ENCODE measurements around the gene LRMDA. TPM values are rescaled to one million over a fixed set of nuclear protein-coding genes. Genes with fewer than 3 reads are reported as not detected.

Gene LRMDA
- total and polyA plus RNA-seq, 2 of the 8 experiments (the other 6 are each of a cell fraction or from before 2014, with no cell fraction given): 0.86 to 2.8 TPM

GRCh38 chr10:76436981-76437380 lies 1005.6 kb downstream of the LRMDA start:
- ChIA-PET POLR2A (ENCODE audit: partially characterized antibody) (no interaction called here), CTCF (ENCODE audit: partially characterized antibody) (no interaction called here)
- Histone ChIP-seq H3K27me3 (replicated peaks in 1 of 4; ENCODE audit: control insufficient read depth in 3 of 4, extremely low read depth in 1 of 4, insufficient read depth in 3 of 4, low read length in 3 of 4) (no peaks in the 10 kb centered on the region), H2AFZ (ENCODE audit: low read length) (no peak overlapping the region), H2AK5ac (ENCODE audit: low read depth, low read length) (no peak overlapping the region), H2BK15ac (ENCODE audit: low read length) (no peak overlapping the region), H3K18ac (ENCODE audit: extremely low read depth, low read length) (no peak overlapping the region), H4K5ac (ENCODE audit: insufficient read length, low read depth, low read length) (no peak overlapping the region), H2BK20ac (ENCODE audit: low read length) (no peak overlapping the region), H2BK120ac (replicated peaks; ENCODE audit: low read depth, low read length) (no peak overlapping the region), H4K20me1 (replicated peaks in 1 of 2; ENCODE audit: control insufficient read depth in 1 of 2, insufficient read depth in 2 of 2, low read length in 2 of 2) (no peaks in the 10 kb centered on the region), H2BK5ac (ENCODE audit: low read depth, low read length) (no peak overlapping the region), H3K79me2 (ENCODE audit: control insufficient read depth in 1 of 2, insufficient read depth in 2 of 2, low read length in 2 of 2) (no peaks in the 10 kb centered on the region), H3K14ac (ENCODE audit: insufficient read length) (no peak overlapping the region), H2BK12ac (ENCODE audit: low read depth, low read length) (no peak overlapping the region), H3K4me3 (ENCODE audit: extremely low read depth in 1 of 4, insufficient read depth in 2 of 4, low read depth in 3 of 4, low read length in 4 of 4) (no peak overlapping the region), H3K79me1 (ENCODE audit: low read depth, low read length) (no peaks in the 10 kb centered on the region), H3K27ac (ENCODE audit: low read depth, low read length) (no peak overlapping the region), H3K36me3 (ENCODE audit: control insufficient read depth in 2 of 4, insufficient read depth in 4 of 4, low read length in 3 of 4) (no peaks in the 10 kb centered on the region), H3K4me2 (ENCODE audit: insufficient read depth in 1 of 2, low read depth in 2 of 2, low read length in 2 of 2) (no peak overlapping the region), H3K56ac (replicated peaks; ENCODE audit: insufficient read length, low read depth, low read length) (no peak overlapping the region), H3K23me2 (ENCODE audit: low read depth, low read length) (no peaks in the 10 kb centered on the region; the same call in 1 of the 2 replicates), H3K9me3 (ENCODE audit: insufficient read depth in 2 of 2, low read depth in 1 of 2, low read length in 1 of 2) (no peaks in the 10 kb centered on the region), H3K4me1 (replicated peaks in 1 of 4; ENCODE audit: control insufficient read depth in 3 of 4, insufficient read depth in 4 of 4, low read length in 3 of 4) (peaks cover 0 to 2% (median 1%) of the 10 kb centered on the region in 4 experiments; a peak in 1 of 7 replicates), H3K9ac (replicated peaks in 1 of 4; ENCODE audit: extremely low read depth in 1 of 4, low read depth in 3 of 4, low read length in 3 of 4) (no peak overlapping the region), H4K8ac (ENCODE audit: extremely low read depth, insufficient read depth, low read length) (no peak overlapping the region), H4K91ac (replicated peaks; ENCODE audit: insufficient read length, low read length) (no peak overlapping the region), H3K23ac (ENCODE audit: insufficient read length) (no peak overlapping the region), H3K4ac (replicated peaks; ENCODE audit: insufficient read length, low read depth, low read length) (no peak overlapping the region)
- WGBS, 2 experiments (ENCODE audit: extremely low coverage in 1 of 2, insufficient coverage in 1 of 2, insufficient read length in 1 of 2, insufficient replicate concordance in 2 of 2, low coverage in 1 of 2, low lambda C conversion rate in 2 of 2, missing lambda C conversion rate in 1 of 2): 83% methylated on average over 1 of the region's 1 CpG; no CpG with 5 or more reads in 1 of the 2 experiments
- DNase-seq (ENCODE audit: low read depth in 1 of 2, low spot score in 2 of 2): no peak
- FAIRE-seq: no peak
- TF ChIP-seq EZH2 (IDR thresholded peaks at IDR 0.05; ENCODE audit: low read depth, low read length, severe bottlenecking) (no peak), RFX5 (IDR thresholded peaks at IDR 0.05; ENCODE audit: borderline replicate concordance, low read depth, low read length) (no peak), YY1 (IDR thresholded peaks at IDR 0.05; ENCODE audit: low read depth, low read length) (no peak), SRF (IDR thresholded peaks at IDR 0.05; ENCODE audit: low read depth, low read length) (no peak), CHD1 (IDR thresholded peaks at IDR 0.05; ENCODE audit: low read depth, low read length) (no peak), ZNF274 (IDR thresholded peaks at IDR 0.05; ENCODE audit: borderline replicate concordance, extremely low read depth, low read length) (no peak), BACH1 (IDR thresholded peaks at IDR 0.05; ENCODE audit: low read length) (no peak), KDM4A (IDR thresholded peaks at IDR 0.05; ENCODE audit: low read depth, low read length, severe bottlenecking) (no peak), RXRA (IDR thresholded peaks at IDR 0.05; ENCODE audit: insufficient read depth, low read depth, low read length) (no peak), HDAC6 (IDR thresholded peaks at IDR 0.05; ENCODE audit: low read depth, low read length) (no peak), BCL11A (IDR thresholded peaks at IDR 0.05; ENCODE audit: low read depth in 2 of 2, low read length in 2 of 2) (no peak), TCF12 (IDR thresholded peaks at IDR 0.05; ENCODE audit: low read depth, low read length) (no peak), TAF7 (optimal IDR thresholded peaks at IDR 0.05; ENCODE audit: borderline replicate concordance, low read depth, low read length) (no peak), CTBP2 (IDR thresholded peaks at IDR 0.05; ENCODE audit: borderline replicate concordance, insufficient read depth, insufficient read length, low read length) (no peak), BRCA1 (IDR thresholded peaks at IDR 0.05; ENCODE audit: low read depth, low read length) (no peak)
